ENCODE results near the gene LDOC1. TPM values are rescaled to one million over a fixed set of nuclear protein-coding genes. Genes with fewer than 3 reads are reported as not detected.
"Not testable (repeated sequence)": the region's sequence is repeated elsewhere in the genome, so short reads cannot be mapped to it uniquely, and the experiment has no call there.

LDOC1 gene
- total and polyA plus RNA-seq, 2 of the 13 experiments (the other 11 are each of a cell fraction or from before 2014, with no cell fraction given), result not detected

DNA sequence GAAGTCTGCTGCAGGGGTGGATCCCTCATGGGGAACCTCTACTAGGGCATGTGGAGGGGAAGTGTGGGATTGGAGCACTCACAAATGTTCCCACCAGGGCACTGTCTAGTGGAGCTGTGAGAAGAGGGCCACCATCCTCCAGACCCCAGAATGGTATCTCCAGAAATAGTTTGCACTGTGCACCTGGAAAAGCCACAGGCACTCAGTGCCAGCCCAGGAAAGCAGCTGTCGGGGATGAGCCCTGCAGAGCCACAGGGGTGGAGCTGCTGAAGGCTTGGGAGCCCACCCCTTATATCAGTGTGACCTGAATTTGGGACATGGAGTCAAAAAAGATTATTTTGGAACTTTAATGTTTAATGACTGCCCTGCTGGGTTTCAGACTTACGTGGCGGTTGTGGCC, 25.0 kb upstream of the LDOC1 start:
- intact Hi-C loops (cut with micrococcal nuclease; ENCODE audit: unreplicated experiment), result no loop called here
- no peaks in the 10 kb centered on the region for H3K79me2 ChIP-seq (ENCODE audit: insufficient read depth, low read length)
- WGBS (ENCODE audit: low lambda C conversion rate), result 25% methylated on average over 2 of the region's 3 CpGs
- FAIRE-seq (no peak), ATAC-seq (no peak), DNase-seq (ENCODE audit: low spot score) (no peak)
- no peak overlapping the region for H2AFZ ChIP-seq (ENCODE audit: low read length)
- H3K4me2 ChIP-seq (ENCODE audit: low read depth, low read length), result no peak overlapping the region
- no peak overlapping the region for H3K27ac ChIP-seq (ENCODE audit: extremely low read length, insufficient read depth, low read length)
- no peak overlapping the region for H3K4me3 ChIP-seq (replicated peaks in 1 of 3; ENCODE audit: insufficient read depth in 1 of 3, low read depth in 2 of 3, low read length in 3 of 3)
- no peak overlapping the region for H3K9ac ChIP-seq (ENCODE audit: insufficient read depth, low read depth, low read length)
- H3K9me3 ChIP-seq (ENCODE audit: low read length), result no peaks in the 10 kb centered on the region
- no peaks in the 10 kb centered on the region for H3K27me3 ChIP-seq (ENCODE audit: control insufficient read depth in 1 of 2, insufficient read depth in 2 of 2, low read length in 2 of 2)
- no peaks in the 10 kb centered on the region for H3K4me1 ChIP-seq (ENCODE audit: insufficient read depth, low read length)
- no peaks in the 10 kb centered on the region for H3K36me3 ChIP-seq (replicated peaks in 1 of 2; ENCODE audit: control insufficient read depth in 1 of 2, insufficient read depth in 2 of 2, low read length in 2 of 2)
- in situ Hi-C loops (cut with HindIII; ENCODE audit: extremely low pct_ligation_motif_present, low pct_unique_long_range_greater_than_20kb), result no loop called here
- TF ChIP-seq, protein P1, sequence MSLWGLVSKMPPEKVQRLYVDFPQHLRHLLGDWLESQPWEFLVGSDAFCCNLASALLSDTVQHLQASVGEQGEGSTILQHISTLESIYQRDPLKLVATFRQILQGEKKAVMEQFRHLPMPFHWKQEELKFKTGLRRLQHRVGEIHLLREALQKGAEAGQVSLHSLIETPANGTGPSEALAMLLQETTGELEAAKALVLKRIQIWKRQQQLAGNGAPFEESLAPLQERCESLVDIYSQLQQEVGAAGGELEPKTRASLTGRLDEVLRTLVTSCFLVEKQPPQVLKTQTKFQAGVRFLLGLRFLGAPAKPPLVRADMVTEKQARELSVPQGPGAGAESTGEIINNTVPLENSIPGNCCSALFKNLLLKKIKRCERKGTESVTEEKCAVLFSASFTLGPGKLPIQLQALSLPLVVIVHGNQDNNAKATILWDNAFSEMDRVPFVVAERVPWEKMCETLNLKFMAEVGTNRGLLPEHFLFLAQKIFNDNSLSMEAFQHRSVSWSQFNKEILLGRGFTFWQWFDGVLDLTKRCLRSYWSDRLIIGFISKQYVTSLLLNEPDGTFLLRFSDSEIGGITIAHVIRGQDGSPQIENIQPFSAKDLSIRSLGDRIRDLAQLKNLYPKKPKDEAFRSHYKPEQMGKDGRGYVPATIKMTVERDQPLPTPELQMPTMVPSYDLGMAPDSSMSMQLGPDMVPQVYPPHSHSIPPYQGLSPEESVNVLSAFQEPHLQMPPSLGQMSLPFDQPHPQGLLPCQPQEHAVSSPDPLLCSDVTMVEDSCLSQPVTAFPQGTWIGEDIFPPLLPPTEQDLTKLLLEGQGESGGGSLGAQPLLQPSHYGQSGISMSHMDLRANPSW (CRISPR knock-in tag; IDR thresholded peaks at IDR 0.05; ENCODE audit: borderline replicate concordance), result no peak
- TF ChIP-seq MATR3 (CRISPR knock-in tag; IDR thresholded peaks at IDR 0.05) (no peak), STAG1 (CRISPR knock-in tag; IDR thresholded peaks at IDR 0.05) (no peak), IKZF4 (CRISPR knock-in tag; IDR thresholded peaks at IDR 0.05; ENCODE audit: borderline replicate concordance, low read depth, not compliant biosample characterization) (no peak), ZNF616 (CRISPR knock-in tag; IDR thresholded peaks at IDR 0.05; ENCODE audit: low read depth) (no peak), CEBPB (IDR thresholded peaks at IDR 0.05; ENCODE audit: borderline replicate concordance, low read depth, low read length) (no peak), TOE1 (CRISPR knock-in tag; IDR thresholded peaks at IDR 0.05) (no peak), CENPX (CRISPR knock-in tag; IDR thresholded peaks at IDR 0.05) (no peak), MAFF (IDR thresholded peaks at IDR 0.05; ENCODE audit: low read depth, low read length) (no peak), ZNF766 (CRISPR knock-in tag; IDR thresholded peaks at IDR 0.05; ENCODE audit: borderline replicate concordance) (no peak), PHF8 (CRISPR knock-in tag; IDR thresholded peaks at IDR 0.05) (no peak)
- TF ChIP-seq, protein P2, sequence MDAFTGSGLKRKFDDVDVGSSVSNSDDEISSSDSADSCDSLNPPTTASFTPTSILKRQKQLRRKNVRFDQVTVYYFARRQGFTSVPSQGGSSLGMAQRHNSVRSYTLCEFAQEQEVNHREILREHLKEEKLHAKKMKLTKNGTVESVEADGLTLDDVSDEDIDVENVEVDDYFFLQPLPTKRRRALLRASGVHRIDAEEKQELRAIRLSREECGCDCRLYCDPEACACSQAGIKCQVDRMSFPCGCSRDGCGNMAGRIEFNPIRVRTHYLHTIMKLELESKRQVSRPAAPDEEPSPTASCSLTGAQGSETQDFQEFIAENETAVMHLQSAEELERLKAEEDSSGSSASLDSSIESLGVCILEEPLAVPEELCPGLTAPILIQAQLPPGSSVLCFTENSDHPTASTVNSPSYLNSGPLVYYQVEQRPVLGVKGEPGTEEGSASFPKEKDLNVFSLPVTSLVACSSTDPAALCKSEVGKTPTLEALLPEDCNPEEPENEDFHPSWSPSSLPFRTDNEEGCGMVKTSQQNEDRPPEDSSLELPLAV (CRISPR knock-in tag; conservative IDR thresholded peaks at IDR 0.05; ENCODE audit: low read depth), result no peak
- TF ChIP-seq, protein P3, sequence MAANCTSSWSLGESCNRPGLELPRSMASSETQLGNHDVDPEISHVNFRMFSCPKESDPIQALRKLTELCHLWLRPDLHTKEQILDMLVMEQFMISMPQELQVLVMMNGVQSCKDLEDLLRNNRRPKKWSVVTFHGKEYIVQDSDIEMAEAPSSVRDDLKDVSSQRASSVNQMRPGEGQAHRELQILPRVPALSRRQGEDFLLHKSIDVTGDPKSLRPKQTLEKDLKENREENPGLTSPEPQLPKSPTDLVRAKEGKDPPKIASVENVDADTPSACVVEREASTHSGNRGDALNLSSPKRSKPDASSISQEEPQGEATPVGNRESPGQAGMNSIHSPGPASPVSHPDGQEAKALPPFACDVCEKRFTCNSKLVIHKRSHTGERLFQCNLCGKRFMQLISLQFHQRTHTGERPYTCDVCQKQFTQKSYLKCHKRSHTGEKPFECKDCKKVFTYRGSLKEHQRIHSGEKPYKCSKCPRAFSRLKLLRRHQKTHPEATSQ (CRISPR knock-in tag; IDR thresholded peaks at IDR 0.05; ENCODE audit: borderline replicate concordance), result no peak
- ChIA-PET POLR2A (no interaction called here), CTCF (ENCODE audit: low intra/inter-chr PET ratio, low total read pairs) (no interaction called here)
- H4K20me1 ChIP-seq (ENCODE audit: insufficient read depth, low read length), result no peaks in the 10 kb centered on the region
- BruUV-seq (replicated peaks), result no TSS peak

DNA sequence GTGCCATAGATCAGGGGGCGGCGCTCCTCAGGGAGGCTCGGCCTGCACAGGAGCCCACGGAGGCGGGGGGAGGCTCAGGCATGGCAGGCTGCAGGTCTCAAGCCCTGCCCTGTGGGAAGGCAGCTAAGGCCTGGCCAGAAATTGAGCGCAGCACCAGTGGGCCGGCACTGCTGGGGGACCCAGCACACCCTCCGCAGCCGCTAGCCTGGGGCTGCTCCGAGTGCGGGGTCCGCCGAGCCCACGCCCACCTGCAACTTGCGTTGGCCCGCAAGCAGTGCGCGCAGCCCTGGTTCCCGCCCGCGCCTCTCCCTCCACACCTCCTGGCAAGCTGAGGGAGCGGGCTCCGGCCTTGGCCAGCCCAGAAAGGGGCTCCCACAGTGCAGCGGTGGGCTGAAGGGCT, 11.6 kb upstream of the LDOC1 start:
- no CpG with 5 or more reads among the region's 24 CpGs for WGBS (ENCODE audit: low lambda C conversion rate)
- BruUV-seq (replicated peaks); H3K9ac ChIP-seq (ENCODE audit: insufficient read depth, low read depth, low read length); in situ Hi-C loops (cut with HindIII; ENCODE audit: extremely low pct_ligation_motif_present, low pct_unique_long_range_greater_than_20kb); ATAC-seq; H3K79me2 ChIP-seq (ENCODE audit: insufficient read depth, low read length); H3K4me3 ChIP-seq (replicated peaks in 1 of 3; ENCODE audit: insufficient read depth in 1 of 3, low read depth in 2 of 3, low read length in 3 of 3); intact Hi-C loops (cut with micrococcal nuclease; ENCODE audit: unreplicated experiment); CTCF ChIA-PET (ENCODE audit: low intra/inter-chr PET ratio, low total read pairs); H3K4me2 ChIP-seq (ENCODE audit: low read depth, low read length); H3K4me1 ChIP-seq (ENCODE audit: insufficient read depth, low read length); FAIRE-seq; H3K9me3 ChIP-seq (ENCODE audit: low read length); H2AFZ ChIP-seq (ENCODE audit: low read length); H4K20me1 ChIP-seq (ENCODE audit: insufficient read depth, low read length); DNase-seq (ENCODE audit: low spot score); POLR2A ChIA-PET; H3K27ac ChIP-seq (ENCODE audit: extremely low read length, insufficient read depth, low read length); H3K27me3 ChIP-seq (ENCODE audit: control insufficient read depth in 1 of 2, insufficient read depth in 2 of 2, low read length in 2 of 2); H3K36me3 ChIP-seq (replicated peaks in 1 of 2; ENCODE audit: control insufficient read depth in 1 of 2, insufficient read depth in 2 of 2, low read length in 2 of 2): not testable (repeated sequence)

All from HepG2 (cell line).